Measurements from ENCODE around the gene CTNND2. TPM values are rescaled to one million over a fixed set of nuclear protein-coding genes. Genes with fewer than 3 reads are reported as not detected.

The CTNND2 gene
- total RNA-seq, 1 donor from 2014 or later = 6.9 TPM

GRCh38 chr5:11757661-11758060 is 146.6 kb downstream of the CTNND2 start:
- Histone ChIP-seq H3K36me3 (no peaks in the 10 kb centered on the region), H3K27ac (no peak overlapping the region), H3K27me3 (no peaks in the 10 kb centered on the region), H3K4me3 (no peak overlapping the region), H3K4me1 (no peaks in the 10 kb centered on the region), H3K9me3 (no peaks in the 10 kb centered on the region)
- no peak for DNase-seq
- ATAC-seq = no peak
- TF ChIP-seq CTCF (IDR thresholded peaks at IDR 0.05) = no peak
- intact Hi-C loops (cut with DNase I) = no loop called here

- Histone ChIP-seq H3K27ac (no peak overlapping the region), H3K36me3 (no peaks in the 10 kb centered on the region), H3K4me3 (no peak overlapping the region), H3K4me1 (no peaks in the 10 kb centered on the region), H3K27me3 (no peaks in the 10 kb centered on the region), H3K9me3 (no peaks in the 10 kb centered on the region)
- no peak for TF ChIP-seq CTCF (IDR thresholded peaks at IDR 0.05)
- intact Hi-C loops (cut with DNase I) = no loop called here
- DNase-seq (no peak), ATAC-seq (no peak)
Measured at GRCh38 chr5:11737010-11737409, 167.2 kb downstream of the CTNND2 start.

- ATAC-seq (no peak), DNase-seq (no peak)
- H3K4me3 ChIP-seq = no peak overlapping the region
- no peaks in the 10 kb centered on the region for H3K36me3 ChIP-seq
- H3K9me3 ChIP-seq = no peaks in the 10 kb centered on the region
- no peaks in the 10 kb centered on the region for H3K27me3 ChIP-seq
- intact Hi-C loops (cut with DNase I) = no loop called here
- H3K4me1 ChIP-seq = no peaks in the 10 kb centered on the region
- TF ChIP-seq CTCF (IDR thresholded peaks at IDR 0.05) = no peak
- H3K27ac ChIP-seq = no peak overlapping the region
Measured at GRCh38 chr5:11734369-11734768, 169.9 kb downstream of the CTNND2 start.

- DNase-seq = no peak
- Histone ChIP-seq H3K36me3 (no peaks in the 10 kb centered on the region), H3K4me1 (no peaks in the 10 kb centered on the region), H3K27ac (no peak overlapping the region), H3K27me3 (no peaks in the 10 kb centered on the region), H3K9me3 (no peaks in the 10 kb centered on the region), H3K4me3 (no peak overlapping the region)
- TF ChIP-seq CTCF (IDR thresholded peaks at IDR 0.05) = no peak
- ATAC-seq = no peak
- intact Hi-C loops (cut with DNase I) = no loop called here
Measured at GRCh38 chr5:11733840-11734192, 170.4 kb downstream of the CTNND2 start.

GRCh38 chr5:11733185-11733839 is 170.9 kb downstream of the CTNND2 start:
- no peaks in the 10 kb centered on the region for H3K36me3 ChIP-seq
- no peak overlapping the region for H3K27ac ChIP-seq
- ATAC-seq = no peak
- no peaks in the 10 kb centered on the region for H3K9me3 ChIP-seq
- no peaks in the 10 kb centered on the region for H3K4me1 ChIP-seq
- H3K4me3 ChIP-seq = no peak overlapping the region
- TF ChIP-seq CTCF (IDR thresholded peaks at IDR 0.05) = no peak
- DNase-seq = no peak
- H3K27me3 ChIP-seq = no peaks in the 10 kb centered on the region
- intact Hi-C loops (cut with DNase I) = no loop called here

GRCh38 chr5:11724940-11725339 is 179.3 kb downstream of the CTNND2 start:
- Histone ChIP-seq H3K9me3 (no peaks in the 10 kb centered on the region), H3K27me3 (no peaks in the 10 kb centered on the region), H3K4me1 (no peaks in the 10 kb centered on the region), H3K36me3 (no peaks in the 10 kb centered on the region), H3K27ac (no peak overlapping the region), H3K4me3 (no peak overlapping the region)
- ATAC-seq (no peak), DNase-seq (no peak)
- no peak for TF ChIP-seq CTCF (IDR thresholded peaks at IDR 0.05)
- intact Hi-C loops (cut with DNase I) = no loop called here
